ENCODE measurements around the gene AUTS2. TPM values are rescaled to one million over a fixed set of nuclear protein-coding genes. Genes with fewer than 3 reads are reported as not detected.
"Not testable (repeated sequence)": the region's sequence is repeated elsewhere in the genome, so short reads cannot be mapped to it uniquely, and the experiment has no call there.

AUTS2 gene
- total RNA-seq, 1 donor from 2014 or later, result 0.20 TPM

DNA sequence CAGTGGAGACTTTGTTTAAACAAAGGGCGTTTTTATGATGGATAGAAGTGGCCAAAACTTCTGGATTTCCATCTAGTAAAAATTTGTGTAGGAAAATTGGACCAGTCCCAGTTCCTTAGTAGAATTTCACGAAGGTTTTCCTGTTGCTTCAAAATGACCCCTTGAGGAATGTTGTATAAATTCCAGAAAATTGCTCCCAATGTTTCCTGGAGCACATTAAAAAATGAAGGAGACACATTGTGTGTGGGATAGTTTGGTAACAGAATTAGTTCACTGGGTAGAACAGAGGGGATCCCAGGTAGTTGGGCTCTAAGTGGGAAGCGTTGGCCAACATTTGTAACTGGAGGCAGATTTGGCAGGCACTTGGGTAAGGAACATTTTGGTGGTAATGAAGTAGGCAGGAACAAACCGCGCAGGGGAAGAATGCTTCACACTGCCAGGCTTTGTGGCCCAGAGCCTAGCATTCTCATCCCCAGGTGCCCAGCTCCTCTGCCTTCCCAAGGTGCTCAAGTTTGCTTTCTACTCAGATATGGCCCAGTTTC lies 758.6 kb downstream of the AUTS2 start:
- no peak for DNase-seq (ENCODE audit: low read depth, low spot score)

DNA sequence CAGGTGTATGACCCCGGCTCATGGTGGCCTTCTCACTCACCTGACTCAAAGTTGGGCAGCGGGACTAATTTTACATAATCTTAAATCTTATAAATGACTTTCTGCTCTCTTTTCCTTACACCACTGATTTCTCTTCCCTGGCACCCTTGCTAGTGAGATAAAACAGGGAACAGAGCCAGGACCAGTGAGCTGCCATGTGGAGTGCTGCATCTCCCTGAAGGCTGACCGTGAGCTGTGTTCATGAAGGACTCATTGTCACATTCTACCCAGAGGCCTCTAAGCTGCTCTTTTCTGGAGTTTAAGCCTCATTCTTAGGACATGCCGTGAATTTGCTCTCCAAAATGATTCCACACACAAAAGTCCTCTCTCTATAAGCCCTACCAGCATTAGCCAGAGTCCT lies 762.3 kb downstream of the AUTS2 start:
- no peak for DNase-seq (ENCODE audit: low read depth, low spot score)

DNA sequence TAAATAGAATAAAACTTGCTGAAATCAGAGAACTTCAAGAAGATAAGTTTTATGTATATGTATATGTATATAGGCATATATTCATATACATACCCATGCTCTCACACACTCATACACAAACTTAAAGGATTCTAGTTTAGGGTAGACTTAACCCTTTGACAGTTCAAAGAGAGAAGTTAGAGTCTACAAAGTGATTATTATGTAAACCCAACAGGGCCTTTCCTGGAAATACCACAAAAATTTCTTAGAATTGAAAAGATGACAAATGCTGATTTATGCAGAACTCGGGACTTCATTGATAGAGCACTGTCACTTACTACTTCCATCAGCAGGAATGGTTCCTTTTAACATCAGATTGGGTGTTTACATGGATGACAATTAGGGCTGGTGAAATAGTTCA lies 763.5 kb downstream of the AUTS2 start:
- no peak for DNase-seq (ENCODE audit: low read depth, low spot score)

DNA sequence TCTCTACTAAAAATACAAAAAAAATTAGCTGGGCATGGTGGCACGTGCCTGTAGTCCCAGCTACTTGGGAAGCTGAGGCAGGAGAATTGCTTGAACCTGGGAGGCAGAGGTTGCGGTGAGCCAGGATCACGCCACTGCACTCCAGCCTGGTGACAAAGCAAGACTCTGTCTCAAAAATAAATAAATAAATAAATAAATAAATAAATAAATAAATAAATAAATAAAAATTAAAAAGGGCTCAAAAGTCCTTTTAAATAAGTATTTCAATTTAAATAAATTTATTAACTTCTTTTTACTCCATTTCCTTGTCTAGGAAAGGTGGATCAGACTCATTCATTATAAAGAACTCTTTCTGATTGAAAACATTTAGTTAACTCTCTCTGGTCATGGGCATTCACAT lies 766.1 kb downstream of the AUTS2 start:
- not testable (repeated sequence) for DNase-seq (ENCODE audit: low read depth, low spot score)

DNA sequence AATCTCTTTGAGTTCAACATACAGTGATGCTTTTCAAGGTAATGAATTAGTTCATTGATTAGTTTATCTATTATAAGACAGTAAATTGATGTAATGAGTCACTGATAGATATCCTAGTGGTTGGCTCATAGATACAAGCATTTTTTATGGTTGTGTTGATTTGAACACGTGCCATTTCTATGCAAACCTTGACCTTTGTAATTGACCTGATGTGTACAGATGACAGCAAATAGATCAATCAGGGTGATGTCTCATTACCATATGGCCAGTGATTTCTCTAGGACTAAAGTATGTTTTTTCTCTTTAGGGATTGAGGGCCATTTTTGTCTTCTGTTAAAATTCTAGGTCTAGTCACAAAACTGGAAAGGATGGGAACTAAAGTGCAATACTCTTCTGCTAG lies 773.4 kb downstream of the AUTS2 start:
- no peak for DNase-seq (ENCODE audit: low read depth, low spot score)

DNA sequence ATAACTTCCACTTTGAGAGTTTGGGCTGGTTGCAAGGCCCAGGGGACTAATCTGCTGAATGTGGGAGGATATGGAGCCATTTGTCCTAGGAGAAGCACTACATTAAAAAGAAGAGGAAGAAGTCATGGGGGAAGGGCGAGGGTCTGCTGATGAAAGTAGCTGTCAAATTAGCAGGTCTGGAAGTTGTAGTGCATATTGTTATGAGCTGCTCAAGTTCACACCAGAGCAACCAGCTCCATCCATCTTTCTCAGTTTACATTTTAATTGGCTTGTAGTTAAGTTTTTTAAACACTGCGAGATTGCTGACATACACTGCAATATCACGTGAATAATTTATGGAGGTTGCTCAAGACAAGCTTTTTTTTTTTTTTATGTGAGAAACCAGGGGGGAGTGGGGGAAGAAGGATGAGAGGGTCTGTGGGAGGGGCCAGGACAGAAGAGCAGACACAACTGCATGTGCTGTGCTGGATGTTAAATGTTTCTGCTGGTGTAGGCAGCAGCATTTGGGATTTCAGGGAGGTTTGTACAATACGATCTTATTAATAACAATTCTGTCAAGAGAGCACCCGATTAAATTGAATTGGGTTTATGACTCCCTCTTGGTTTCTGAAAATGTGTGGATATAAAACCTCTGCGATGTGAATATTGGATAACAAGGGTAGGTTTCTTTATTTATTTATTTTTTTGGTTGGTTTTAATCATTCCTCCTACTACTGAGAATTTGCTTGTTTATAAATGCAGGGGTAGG lies 774.7 kb downstream of the AUTS2 start:
- DNase-seq (ENCODE audit: low read depth, low spot score), result no peak

DNA sequence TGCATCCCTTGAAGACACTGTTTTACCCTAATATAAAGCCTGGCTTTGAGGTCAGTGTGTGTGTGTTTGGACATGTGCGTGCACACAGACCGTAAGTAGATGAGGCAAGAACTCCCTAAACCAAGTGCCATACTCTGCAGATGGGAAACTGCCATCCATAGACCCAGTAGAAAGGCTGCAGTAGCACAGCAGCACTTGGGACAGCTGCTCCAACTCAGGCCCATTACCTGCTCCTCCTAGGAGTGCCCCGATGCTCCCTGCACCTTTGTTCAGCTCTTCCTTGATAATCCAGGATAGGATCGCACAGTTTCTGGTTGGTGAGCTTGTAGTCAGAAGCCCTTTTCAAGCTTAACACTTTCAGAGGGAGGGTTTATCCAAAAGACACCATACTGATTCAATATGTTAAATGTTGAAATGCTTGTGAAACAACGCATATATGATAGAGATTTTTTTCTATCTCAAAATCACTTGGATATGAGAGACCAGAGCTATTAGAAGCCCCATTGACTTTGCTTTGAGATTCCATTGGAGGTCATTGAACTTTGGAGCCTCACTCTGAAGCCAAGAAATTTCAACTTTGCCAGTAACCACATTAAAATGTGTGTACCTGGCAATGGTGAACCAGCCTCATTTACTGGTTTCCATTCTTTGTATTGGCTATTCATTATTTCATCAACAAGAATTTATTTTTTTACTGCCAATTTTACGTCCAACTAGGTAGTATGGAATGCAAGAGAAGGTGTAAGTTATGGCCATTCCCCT lies 776.7 kb downstream of the AUTS2 start:
- no peak for DNase-seq (ENCODE audit: low read depth, low spot score)

DNA sequence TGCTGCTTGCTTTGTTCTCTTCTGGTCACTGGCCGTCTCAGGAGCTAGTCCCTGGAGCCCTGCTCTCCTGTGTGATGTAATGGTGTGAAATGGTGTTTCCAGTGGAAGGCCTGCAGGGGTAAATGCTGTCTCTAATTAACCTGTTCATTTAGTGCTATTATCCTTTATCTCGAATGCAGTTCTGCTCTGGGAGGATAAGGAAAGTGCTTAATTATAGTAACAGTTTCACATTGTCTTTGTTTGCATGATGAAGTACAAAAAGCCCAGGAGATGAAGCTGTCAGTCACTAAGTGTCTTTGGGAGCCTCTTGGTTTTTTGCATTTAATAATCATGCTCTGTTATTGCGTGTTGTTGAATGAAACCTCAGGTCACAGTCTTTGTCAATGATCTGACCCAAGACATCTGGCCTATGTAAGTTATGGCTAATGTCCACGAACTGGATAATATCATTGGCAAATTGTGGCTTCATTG lies 778.3 kb downstream of the AUTS2 start:
- DNase-seq (ENCODE audit: low read depth, low spot score), result no peak

DNA sequence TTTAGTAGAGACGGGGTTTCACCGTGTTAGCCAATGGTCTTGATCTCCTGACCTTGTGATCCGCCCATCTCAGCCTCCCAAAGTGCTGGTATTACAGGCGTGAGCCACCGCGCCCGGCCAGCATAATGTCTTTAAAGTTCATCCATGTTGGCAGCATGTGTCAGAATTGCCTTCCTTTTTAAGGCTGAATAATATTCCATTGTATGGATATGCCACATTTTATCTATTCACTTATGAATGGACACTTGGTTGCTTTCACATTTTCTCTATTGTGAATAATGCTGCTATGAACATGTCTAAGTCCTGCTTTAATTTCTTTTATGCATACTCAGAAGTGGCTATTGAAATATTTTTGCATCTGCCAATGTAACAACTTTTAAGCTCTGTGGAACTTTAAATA lies 779.7 kb downstream of the AUTS2 start:
- DNase-seq (ENCODE audit: low read depth, low spot score), result no peak

DNA sequence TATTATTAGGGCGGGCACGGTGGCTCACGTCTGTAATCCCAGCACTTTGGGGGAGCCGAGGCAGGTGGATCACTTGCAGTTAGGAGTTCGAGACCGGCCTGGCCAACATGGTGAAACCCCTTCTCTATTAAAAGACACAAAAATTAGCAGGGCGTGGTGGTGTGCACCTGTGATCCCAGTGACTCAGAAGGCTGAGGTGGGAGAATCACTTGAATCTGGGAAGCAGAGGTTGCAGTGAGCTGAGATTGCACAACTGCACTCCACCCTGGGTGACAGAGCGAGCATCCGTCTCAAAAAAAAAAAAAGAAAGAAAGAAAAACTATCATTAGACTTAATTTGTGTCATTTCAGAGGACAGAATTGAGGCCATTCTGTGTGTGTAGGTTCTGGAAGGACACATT lies 780.9 kb downstream of the AUTS2 start:
- no peak for DNase-seq (ENCODE audit: low read depth, low spot score)

DNA sequence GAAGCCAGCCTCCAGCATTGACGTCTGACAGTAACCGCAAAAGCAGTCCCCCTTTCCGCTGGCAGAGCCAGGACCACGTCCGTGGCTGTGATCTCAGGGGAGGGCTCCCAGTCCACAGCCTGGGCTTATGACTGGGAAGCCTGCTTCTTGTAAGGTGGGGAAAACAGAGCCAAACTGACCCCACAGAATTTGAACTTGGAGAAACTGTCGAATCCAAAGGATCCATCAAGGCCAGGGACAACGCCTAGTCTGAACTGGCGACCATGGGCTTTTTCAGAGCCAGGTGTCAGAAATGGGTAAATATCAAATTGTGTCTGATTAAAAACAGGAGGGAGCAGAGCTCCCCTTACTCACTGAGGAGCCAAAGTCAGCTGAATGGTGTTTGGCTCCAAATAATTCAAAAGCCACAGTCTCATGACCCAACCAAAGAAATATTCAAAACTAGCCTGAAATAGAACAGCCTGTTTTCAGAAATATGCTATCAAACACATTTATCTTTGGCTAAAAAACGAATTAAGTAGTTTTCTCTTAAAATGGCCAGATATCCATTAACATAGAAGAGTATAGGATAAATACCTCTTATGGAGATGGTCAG lies 782.2 kb downstream of the AUTS2 start:
- DNase-seq (ENCODE audit: low read depth, low spot score), result no peak

DNA sequence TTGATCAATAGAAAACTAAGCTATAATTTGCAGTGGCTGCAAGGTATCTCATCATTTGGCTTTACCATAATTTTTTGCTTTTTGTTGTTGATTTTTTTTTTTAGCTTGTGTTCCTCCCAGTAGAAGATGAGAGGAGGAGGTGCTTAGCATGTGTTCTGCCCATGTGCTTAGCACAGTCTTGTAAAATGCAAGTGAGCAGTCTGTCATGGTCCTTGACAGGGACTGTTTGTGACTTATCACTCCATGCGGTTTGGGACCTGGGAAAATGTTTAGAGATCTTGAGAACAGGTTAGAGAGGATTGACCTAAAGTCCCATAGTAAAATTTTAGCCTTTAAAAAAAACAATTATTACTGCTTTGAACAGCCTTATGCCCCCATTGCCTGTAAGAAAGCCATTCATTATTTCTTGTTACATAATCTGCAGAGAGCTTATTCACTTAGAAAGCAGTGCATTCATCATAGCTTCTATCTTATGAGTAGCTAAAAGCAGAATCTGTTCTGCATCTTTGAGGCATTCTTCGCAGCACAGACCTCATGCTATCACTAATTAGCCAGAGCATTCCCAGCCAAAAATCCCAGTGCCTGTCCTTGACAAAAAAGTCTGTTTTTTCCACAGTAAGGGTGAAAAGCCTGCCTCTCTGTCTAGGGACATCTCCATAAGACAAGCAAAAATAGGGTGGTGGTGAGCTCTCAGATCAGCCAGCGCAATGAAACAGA lies 784.9 kb downstream of the AUTS2 start:
- no peak for DNase-seq (ENCODE audit: low read depth, low spot score)

DNA sequence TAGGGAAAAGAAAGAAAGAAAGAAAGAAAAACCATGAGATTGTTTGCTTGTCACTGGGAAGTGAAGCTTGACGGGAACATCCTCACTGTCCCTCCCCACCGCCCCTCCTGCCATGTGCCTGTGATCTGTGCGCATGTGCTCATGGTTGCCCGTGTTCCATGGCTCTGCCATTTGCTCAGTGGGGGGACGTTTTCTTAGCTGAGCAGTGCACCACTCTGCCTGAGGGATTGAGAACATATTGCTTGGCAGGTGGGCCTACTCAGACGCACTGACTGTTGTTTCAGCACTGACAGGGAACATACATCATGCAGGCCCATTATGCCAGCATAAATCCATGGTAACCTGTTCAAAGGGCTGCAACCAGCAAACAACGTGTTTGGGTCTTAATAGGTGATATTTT lies 785.7 kb downstream of the AUTS2 start:
- no peak for DNase-seq (ENCODE audit: low read depth, low spot score)

DNA sequence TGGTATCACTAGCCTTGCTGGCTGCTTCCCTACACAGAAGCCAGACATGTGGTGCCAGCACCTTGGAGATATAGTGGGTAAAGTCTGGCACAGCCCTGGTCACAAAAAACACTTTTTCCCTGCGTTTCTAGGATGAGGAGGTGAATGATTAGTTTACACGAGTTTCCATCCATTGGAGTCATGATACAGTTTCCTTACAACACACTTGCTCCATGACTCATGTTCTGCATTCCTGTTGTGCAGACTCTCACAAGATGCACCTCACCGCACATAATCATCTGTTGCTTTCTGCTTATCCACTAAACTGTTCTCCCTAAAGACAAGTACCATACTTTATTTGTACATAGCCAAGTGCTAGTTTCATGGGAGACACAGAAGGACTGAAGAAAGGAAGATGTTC lies 786.6 kb downstream of the AUTS2 start:
- no peak for DNase-seq (ENCODE audit: low read depth, low spot score)

DNA sequence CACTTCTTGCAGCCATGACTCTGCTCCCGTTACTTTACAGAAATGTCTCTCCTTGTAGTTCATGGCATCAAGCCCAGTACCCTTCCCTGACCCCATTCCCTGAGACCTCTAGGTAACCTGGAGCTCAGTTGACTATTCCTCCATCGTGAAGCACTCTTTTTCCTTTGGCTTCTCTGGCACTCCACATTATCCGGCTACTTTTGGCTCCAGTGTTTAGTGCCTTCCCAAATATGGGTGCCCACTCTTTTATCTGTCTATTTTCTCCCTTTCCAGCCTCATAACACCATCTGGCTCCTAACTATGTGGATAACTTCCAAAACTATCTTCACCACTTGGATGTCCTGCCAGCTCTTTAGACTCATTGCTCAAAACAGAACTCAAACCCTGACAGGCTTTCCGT lies 788.9 kb downstream of the AUTS2 start:
- DNase-seq (ENCODE audit: low read depth, low spot score), result no peak

DNA sequence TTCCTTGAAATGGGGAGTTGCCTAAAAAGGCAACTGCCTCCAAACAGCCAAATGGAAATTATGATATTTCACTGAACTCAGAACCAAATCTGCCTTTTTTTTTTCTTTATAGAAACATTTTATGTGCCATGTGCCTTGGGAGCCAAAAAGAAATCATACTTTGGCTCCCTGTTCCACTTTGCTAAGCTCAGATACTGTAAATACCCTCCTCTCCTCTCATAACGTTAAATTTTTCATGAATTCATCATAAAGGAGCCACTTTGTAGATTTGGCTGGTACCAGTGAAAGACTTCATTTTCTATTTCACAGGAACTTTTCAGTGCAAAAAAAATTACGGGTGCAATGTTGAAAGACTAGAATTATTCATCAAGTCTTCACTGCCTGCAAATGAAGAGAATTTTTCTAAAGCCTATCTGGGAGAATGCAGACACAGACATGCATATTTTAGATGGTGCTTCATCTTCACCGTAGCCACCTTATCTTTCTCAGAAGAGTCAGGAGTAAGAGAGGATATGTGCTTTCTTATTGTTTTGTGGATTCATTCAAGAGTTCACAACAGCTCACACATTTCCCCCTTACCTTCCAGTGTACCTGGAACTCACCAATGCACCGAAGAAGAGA lies 791.4 kb downstream of the AUTS2 start:
- no peak for DNase-seq (ENCODE audit: low read depth, low spot score)

DNA sequence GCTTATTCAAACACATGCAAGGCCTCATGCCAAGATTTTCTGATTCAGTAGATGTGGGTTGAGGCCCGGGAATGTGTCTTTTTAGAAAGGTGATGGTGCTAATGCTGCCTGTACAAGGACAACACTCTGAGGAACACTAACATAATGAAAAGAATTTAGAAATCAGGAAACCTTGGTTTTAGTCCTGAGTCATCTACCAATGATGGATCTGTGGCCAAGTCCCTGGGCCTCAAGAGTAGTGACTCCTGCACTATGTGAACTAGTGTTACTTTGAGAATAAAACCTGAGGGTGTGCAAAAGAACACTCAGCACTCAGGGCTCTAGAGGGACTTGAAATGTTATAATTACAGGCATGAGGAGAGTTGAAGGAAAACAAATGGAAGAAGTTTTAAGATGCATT lies 792.0 kb downstream of the AUTS2 start:
- DNase-seq (ENCODE audit: low read depth, low spot score), result no peak

DNA sequence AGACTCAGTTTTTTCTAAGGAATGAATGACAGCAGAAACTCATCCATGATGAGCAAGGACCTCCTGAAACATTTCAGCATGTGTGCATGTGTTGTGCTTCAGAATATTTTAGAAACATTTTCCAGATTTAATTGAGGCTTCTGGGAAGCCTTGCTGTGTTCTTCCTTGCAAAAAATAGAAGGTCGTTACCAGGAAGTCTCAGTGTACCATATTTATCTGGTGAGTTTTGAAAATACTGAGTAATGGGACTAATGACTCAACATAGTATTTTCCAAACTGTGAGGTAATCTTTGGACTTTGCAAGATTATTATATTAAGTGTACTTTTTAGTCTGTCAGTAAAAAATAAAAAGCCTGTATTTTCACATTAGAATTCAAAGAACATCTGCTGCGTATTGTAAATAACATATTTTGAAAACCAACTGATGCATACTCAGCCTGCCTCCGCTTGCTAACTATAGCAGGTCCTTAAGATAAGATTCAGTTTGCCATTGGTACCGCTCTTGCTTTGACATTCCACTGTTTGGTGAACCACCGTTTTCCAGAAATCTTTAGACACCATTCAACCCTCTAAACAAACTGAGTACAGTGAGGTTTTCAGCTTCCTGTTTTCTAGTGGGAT lies 794.1 kb downstream of the AUTS2 start:
- DNase-seq (ENCODE audit: low read depth, low spot score), result no peak

DNA sequence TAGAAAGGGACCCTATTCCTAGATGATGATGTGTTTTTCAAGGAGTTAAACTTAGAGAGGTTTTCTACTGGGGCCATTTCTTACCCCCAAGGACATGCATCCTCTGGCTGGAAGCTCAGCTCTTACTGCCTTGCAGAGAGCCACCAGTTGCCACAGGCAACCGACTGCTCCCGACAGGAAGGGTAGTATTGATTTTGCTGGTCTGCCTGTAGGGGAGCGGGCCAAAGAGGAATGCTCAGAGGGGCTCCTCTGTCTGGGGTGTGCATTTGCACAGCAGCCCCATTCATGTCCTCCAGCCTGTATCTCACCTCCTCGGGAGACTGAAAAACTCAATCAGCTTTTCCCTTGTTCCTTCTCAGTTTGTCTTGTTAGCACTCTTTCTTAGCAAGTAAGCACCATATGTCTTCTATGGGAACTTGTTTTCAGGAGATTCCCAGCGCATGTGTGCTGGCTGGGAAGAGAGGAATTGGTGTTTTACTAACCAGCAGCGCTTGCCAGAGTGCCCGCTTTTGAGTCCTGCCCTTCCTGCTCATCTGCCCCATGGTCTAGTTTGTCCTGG lies 794.7 kb downstream of the AUTS2 start:
- DNase-seq (ENCODE audit: low read depth, low spot score), result no peak

DNA sequence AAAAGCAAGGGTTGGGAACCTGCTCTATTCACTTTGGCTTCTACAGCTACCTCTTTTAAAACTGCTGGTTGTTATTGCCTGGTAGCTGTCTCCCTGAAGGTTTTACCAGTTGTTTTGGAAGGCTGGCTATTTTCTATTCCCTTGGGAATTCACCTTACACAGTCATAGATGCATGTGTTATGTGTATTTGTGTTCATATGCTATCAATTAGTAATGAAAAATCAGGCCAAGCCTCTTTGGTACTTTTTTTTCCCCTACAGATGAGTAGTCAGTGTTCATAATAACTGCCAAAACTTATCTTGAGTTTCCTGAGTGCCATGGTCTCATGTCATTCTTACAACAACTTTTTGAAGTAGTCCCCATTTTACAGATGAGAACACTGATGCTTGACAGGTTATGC lies 795.7 kb downstream of the AUTS2 start:
- no peak for DNase-seq (ENCODE audit: low read depth, low spot score)

Measured in pulmonary artery endothelial cell (primary cell).